H9 (cell line): Measurements from ENCODE around the gene RNASE8. TPM values are rescaled to one million over a fixed set of nuclear protein-coding genes. Genes with fewer than 3 reads are reported as not detected.

Experiments used
- DNase-seq: peaks from one replicate; pipeline ENCODE4 v3.0.0-alpha.2; 2017
- H2AFZ ChIP-seq: one replicate; pipeline ENCODE4 v1.6.1; 2013; ENCODE audit warnings: mild to moderate bottlenecking, low read length, control low read depth, moderate library complexity
- H2AK5ac ChIP-seq: 2 replicates; pipeline ENCODE4 v1.6.1; 2013; ENCODE audit warnings: low read length, control low read depth, mixed read lengths; ENCODE audit not compliant: insufficient read length
- H2BK120ac ChIP-seq: one replicate; pipeline ENCODE4 v1.6.1; 2013; ENCODE audit warnings: low read depth, mild to moderate bottlenecking, low read length, control low read depth, inconsistent platforms; ENCODE audit not compliant: poor library complexity, severe bottlenecking
- H2BK12ac ChIP-seq: 2 replicates; pipeline ENCODE4 v1.6.1; 2013; ENCODE audit warnings: low read length, control low read depth, mixed read lengths, low read depth; ENCODE audit not compliant: insufficient read length
- H2BK15ac ChIP-seq: 2 replicates; pipeline ENCODE4 v1.6.1; 2013; ENCODE audit warnings: low read depth, low read length, control low read depth
- H2BK20ac ChIP-seq: one replicate; pipeline ENCODE4 v1.6.1; 2013; ENCODE audit warnings: low read depth, mild to moderate bottlenecking, low read length, control low read depth, inconsistent platforms; ENCODE audit not compliant: poor library complexity, severe bottlenecking
- H2BK5ac ChIP-seq: 2 replicates; pipeline ENCODE4 v1.6.1; 2013; ENCODE audit warnings: low read length, control low read depth, mixed read lengths; ENCODE audit not compliant: insufficient read length
- H3K14ac ChIP-seq: 2 replicates; pipeline ENCODE4 v1.6.1; 2013; ENCODE audit warnings: low read length, control low read depth; ENCODE audit not compliant: insufficient read depth
- H3K18ac ChIP-seq: 2 replicates; pipeline ENCODE4 v1.6.1; 2013; ENCODE audit warnings: low read depth, mild to moderate bottlenecking, mixed read lengths, low read length, control low read depth; ENCODE audit not compliant: insufficient read length
- H3K23ac ChIP-seq: 2 replicates; pipeline ENCODE4 v1.6.1; 2013; ENCODE audit warnings: low read length, control low read depth, mixed read lengths, low read depth; ENCODE audit not compliant: insufficient read length
- H3K23me2 ChIP-seq: 2 replicates; pipeline ENCODE4 v1.6.1; 2013; ENCODE audit warnings: low read depth, mild to moderate bottlenecking, mixed read lengths, low read length, control low read depth; ENCODE audit not compliant: insufficient read length, poor library complexity, severe bottlenecking
- H3K27ac ChIP-seq: 2 replicates; pipeline ENCODE4 v1.5.1; 2013; ENCODE audit warnings: low read length, control low read depth, mixed read lengths, low read depth; ENCODE audit not compliant: insufficient read length
- H3K27me3 ChIP-seq: 2 replicates; pipeline ENCODE4 v1.6.1; 2013; ENCODE audit warnings: low read length, control low read depth, inconsistent platforms; ENCODE audit not compliant: insufficient read depth
- H3K4ac ChIP-seq: 2 replicates; pipeline ENCODE4 v1.6.1; 2013; ENCODE audit warnings: low read depth, mild to moderate bottlenecking, control low read depth, inconsistent platforms, low read length, moderate library complexity
- H3K4me1 ChIP-seq: 2 replicates; pipeline ENCODE4 v1.6.1; 2013; ENCODE audit warnings: low read length, control low read depth, inconsistent platforms; ENCODE audit not compliant: insufficient read depth
- H3K4me2 ChIP-seq: 2 replicates; pipeline ENCODE4 v1.6.1; 2013; ENCODE audit warnings: low read length, control low read depth, mixed read lengths; ENCODE audit not compliant: insufficient read length, insufficient read depth
- H3K56ac ChIP-seq: 2 replicates; pipeline ENCODE4 v1.6.1; 2013; ENCODE audit warnings: low read depth, mild to moderate bottlenecking, mixed read lengths, low read length, control low read depth; ENCODE audit not compliant: insufficient read length
- H3K79me1 ChIP-seq: 2 replicates; pipeline ENCODE4 v1.6.1; 2013; ENCODE audit warnings: low read depth, mild to moderate bottlenecking, moderate library complexity, low read length, control low read depth, inconsistent platforms; ENCODE audit not compliant: insufficient read depth, poor library complexity, severe bottlenecking
- H3K79me2 ChIP-seq: 2 replicates; pipeline ENCODE4 v1.6.1; 2013; ENCODE audit warnings: low read length, control low read depth, inconsistent platforms; ENCODE audit not compliant: insufficient read depth
- H3K9ac ChIP-seq: 2 replicates; pipeline ENCODE4 v1.6.1; 2013; ENCODE audit warnings: low read length, control low read depth, mixed read lengths; ENCODE audit not compliant: insufficient read length; ENCODE audit errors: extremely low read depth
- H3K9me3 ChIP-seq: one replicate; pipeline ENCODE4 v1.6.1; 2013; ENCODE audit warnings: low read depth, low read length, inconsistent platforms; ENCODE audit not compliant: control insufficient read depth
- H3T11ph ChIP-seq: one replicate; pipeline ENCODE4 v1.6.1; 2013; ENCODE audit warnings: mild to moderate bottlenecking, low read length, control low read depth, inconsistent platforms
- H4K20me1 ChIP-seq: one replicate; pipeline ENCODE4 v1.6.1; 2013; ENCODE audit not compliant: control insufficient read depth, insufficient read length, insufficient read depth
- H4K5ac ChIP-seq: 2 replicates; pipeline ENCODE4 v1.6.1; 2013; ENCODE audit warnings: low read depth, mild to moderate bottlenecking, mixed read lengths, low read length, control low read depth; ENCODE audit not compliant: insufficient read length
- H4K8ac ChIP-seq: replicated peaks from 2 replicates; pipeline ENCODE4 v1.6.1; 2013; ENCODE audit warnings: low read length, control low read depth, mixed read lengths, low read depth; ENCODE audit not compliant: insufficient read length
- H4K91ac ChIP-seq: 2 replicates; pipeline ENCODE4 v1.6.1; 2013; ENCODE audit warnings: low read depth, mild to moderate bottlenecking, moderate library complexity, mixed read lengths, low read length, control low read depth; ENCODE audit not compliant: insufficient read length
- H3K27ac Mint-ChIP-seq, 3 experiments: 2 replicates in 2 of 3; 3 replicates in 1 of 3; pipeline ENCODE4 v1.8.0; 2020 to 2021; ENCODE audit warnings: mixed read lengths in 3 of 3, mild to moderate bottlenecking in 1 of 3, moderate library complexity in 1 of 3
- H3K27me3 Mint-ChIP-seq: 2 replicates; pipeline ENCODE4 v1.8.0; 2021; ENCODE audit warnings: low read depth, mild to moderate bottlenecking, moderate library complexity, mixed read lengths
- H3K36me3 Mint-ChIP-seq, 3 experiments: 2 replicates in 2 of 3; 3 replicates in 1 of 3; pipeline ENCODE4 v1.8.0; 2020 to 2021; ENCODE audit warnings: low read depth in 3 of 3, mixed read lengths in 3 of 3; ENCODE audit not compliant: insufficient read depth in 1 of 3
- H3K4me1 Mint-ChIP-seq, 2 experiments: 2 replicates each; pipeline ENCODE4 v1.8.0; 2020; ENCODE audit warnings: mixed read lengths in 2 of 2
- H3K4me3 Mint-ChIP-seq, 2 experiments: 2 replicates in 1 of 2; 3 replicates in 1 of 2; pipeline ENCODE4 v1.8.0; 2020 to 2021; ENCODE audit warnings: mild to moderate bottlenecking in 2 of 2, mixed read lengths in 2 of 2, moderate library complexity in 1 of 2
- H3K9me3 Mint-ChIP-seq, 2 experiments: 2 replicates in 1 of 2; 3 replicates in 1 of 2; pipeline ENCODE4 v1.8.0; 2020; ENCODE audit warnings: mild to moderate bottlenecking in 2 of 2, mixed read lengths in 2 of 2, moderate library complexity in 1 of 2
- CTCF ChIP-seq: fragments of 200-600 bp; sonication (generic); conservative IDR thresholded peaks from 3 replicates; pipeline ENCODE4 v1.8.0; 2021; ENCODE audit warnings: antibody characterized with exemption, mild to moderate bottlenecking
- WGBS: extraction: QIAGEN DNeasy Blood & Tissue Kit; methylation state at CpG from one replicate; pipeline ENCODE4 v1.1.7; 2013; ENCODE audit warnings: missing lambda C conversion rate, low lambda C conversion rate, mixed read lengths; ENCODE audit not compliant: insufficient read length; ENCODE audit errors: extremely low coverage; 5-methylcytosine and 5-hydroxymethylcytosine counted together
- total RNA-seq: library from RNA; stranded (reverse); gene quantifications from 2 replicates; pipeline ENCODE4 v1.2.1, GENCODE V29; 2021

RNASE8 gene
- total RNA-seq, 1 experiment from 2014 or later: not detected

- Mint-ChIP-seq H3K4me3 (no peak overlapping the region), H3K4me1 (peaks cover 40 to 43% of the 10 kb centered on the region in 2 experiments)
Measured at GRCh38 chr14:21089271-21089670, 31.6 kb downstream of the RNASE8 start.

More at GRCh38 chr14:21089271-21089670, 31.6 kb downstream of the RNASE8 start:
- DNase-seq: no peak
- peaks cover 2% of the 10 kb centered on the region for H3K27me3 Mint-ChIP-seq
- peaks cover 5% of the 10 kb centered on the region for H3K23me2 ChIP-seq
- no peak overlapping the region for H2BK15ac ChIP-seq
- no peak overlapping the region for H3K9ac ChIP-seq
- no peaks in the 10 kb centered on the region for H3K79me2 ChIP-seq
- no peaks in the 10 kb centered on the region for H3K9me3 ChIP-seq
- peaks cover 6% of the 10 kb centered on the region for H3K4me1 ChIP-seq
- no peak overlapping the region for H3T11ph ChIP-seq
- no peak overlapping the region for H3K56ac ChIP-seq
- H3K4me2 ChIP-seq: no peak overlapping the region
- H3K14ac ChIP-seq: no peak overlapping the region
- H4K8ac ChIP-seq: no peak overlapping the region
- no peak overlapping the region for H3K27ac ChIP-seq
- no peak for TF ChIP-seq CTCF
- no peak overlapping the region for H2AK5ac ChIP-seq
- H3K27me3 ChIP-seq: no peaks in the 10 kb centered on the region
- no peaks in the 10 kb centered on the region; a peak in 3 of 5 replicates for H3K9me3 Mint-ChIP-seq
- H3K4ac ChIP-seq: no peak overlapping the region
- no peak overlapping the region for H3K18ac ChIP-seq
- H2BK5ac ChIP-seq: no peak overlapping the region
- H3K27ac Mint-ChIP-seq: peak overlapping the region in 2 of 3 experiments; percentile 44 to 57; a peak in 2 of 7 replicates
- WGBS: no CpG with 5 or more reads among the region's 1 CpG
- H2BK12ac ChIP-seq: no peak overlapping the region
- H2BK120ac ChIP-seq: no peak overlapping the region
- H4K5ac ChIP-seq: no peak overlapping the region
- no peak overlapping the region for H2BK20ac ChIP-seq
- no peak overlapping the region for H4K91ac ChIP-seq
- H3K36me3 Mint-ChIP-seq: peaks cover 62 to 83% (median 78%) of the 10 kb centered on the region in 3 experiments
- H3K79me1 ChIP-seq: no peaks in the 10 kb centered on the region
- H2AFZ ChIP-seq: no peak overlapping the region
- no peaks in the 10 kb centered on the region for H4K20me1 ChIP-seq
- H3K23ac ChIP-seq: no peak overlapping the region
